ENCODE measurements around the gene LPGAT1. TPM values are rescaled to one million over a fixed set of nuclear protein-coding genes. Genes with fewer than 3 reads are reported as not detected.

Gene LPGAT1
- total RNA-seq, 1 donor from 2014 or later, result 73.2 TPM

DNA sequence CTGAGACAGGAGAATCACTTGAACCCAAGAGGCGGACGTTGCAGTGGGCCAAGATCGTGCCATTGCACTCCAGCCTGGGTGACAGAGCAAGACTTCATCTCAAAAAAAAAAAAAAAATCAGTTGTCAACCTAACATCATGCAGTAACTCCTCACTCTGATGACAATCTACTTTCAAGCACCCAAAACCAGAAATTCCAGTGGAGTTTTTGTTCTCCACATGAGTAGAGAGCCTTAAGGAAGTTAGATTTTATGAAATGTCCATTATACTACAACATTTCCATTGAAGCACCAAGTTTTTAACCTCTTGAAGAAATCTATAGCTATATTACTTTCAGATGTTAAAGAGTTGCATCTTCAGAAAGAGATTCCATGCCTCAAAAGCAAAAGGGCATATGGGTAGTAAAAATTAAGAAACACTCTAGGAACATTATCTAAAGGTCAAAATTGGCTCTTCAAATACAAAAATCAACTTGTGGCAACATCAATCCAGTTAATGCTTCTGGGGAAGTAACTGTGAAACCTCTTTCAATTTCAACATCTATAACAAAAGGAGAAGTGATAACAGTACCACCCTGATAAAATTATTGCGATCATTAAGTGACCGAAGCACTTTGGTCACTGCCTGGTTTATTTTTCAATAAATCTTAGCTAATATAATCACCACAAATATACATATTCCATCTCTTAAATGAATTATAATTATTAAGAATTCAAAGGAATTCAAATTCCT is 7.7 kb downstream of the LPGAT1 start:
- H3K4me1 Mint-ChIP-seq (ENCODE audit: low read depth, unreplicated experiment), result peaks cover 1% of the 10 kb centered on the region
- H3K36me3 Mint-ChIP-seq (ENCODE audit: unreplicated experiment), result peaks cover 5% of the 10 kb centered on the region
- no peak overlapping the region for H3K27ac Mint-ChIP-seq (ENCODE audit: unreplicated experiment)
- TF ChIP-seq, protein P1, sequence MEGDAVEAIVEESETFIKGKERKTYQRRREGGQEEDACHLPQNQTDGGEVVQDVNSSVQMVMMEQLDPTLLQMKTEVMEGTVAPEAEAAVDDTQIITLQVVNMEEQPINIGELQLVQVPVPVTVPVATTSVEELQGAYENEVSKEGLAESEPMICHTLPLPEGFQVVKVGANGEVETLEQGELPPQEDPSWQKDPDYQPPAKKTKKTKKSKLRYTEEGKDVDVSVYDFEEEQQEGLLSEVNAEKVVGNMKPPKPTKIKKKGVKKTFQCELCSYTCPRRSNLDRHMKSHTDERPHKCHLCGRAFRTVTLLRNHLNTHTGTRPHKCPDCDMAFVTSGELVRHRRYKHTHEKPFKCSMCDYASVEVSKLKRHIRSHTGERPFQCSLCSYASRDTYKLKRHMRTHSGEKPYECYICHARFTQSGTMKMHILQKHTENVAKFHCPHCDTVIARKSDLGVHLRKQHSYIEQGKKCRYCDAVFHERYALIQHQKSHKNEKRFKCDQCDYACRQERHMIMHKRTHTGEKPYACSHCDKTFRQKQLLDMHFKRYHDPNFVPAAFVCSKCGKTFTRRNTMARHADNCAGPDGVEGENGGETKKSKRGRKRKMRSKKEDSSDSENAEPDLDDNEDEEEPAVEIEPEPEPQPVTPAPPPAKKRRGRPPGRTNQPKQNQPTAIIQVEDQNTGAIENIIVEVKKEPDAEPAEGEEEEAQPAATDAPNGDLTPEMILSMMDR (IDR thresholded peaks at IDR 0.05; ENCODE audit: partially characterized antibody, unreplicated experiment), result no peak
- no peaks in the 10 kb centered on the region for H3K9me3 Mint-ChIP-seq (ENCODE audit: unreplicated experiment)
- H3K4me3 Mint-ChIP-seq (ENCODE audit: unreplicated experiment), result no peak overlapping the region
- H3K27me3 Mint-ChIP-seq (ENCODE audit: unreplicated experiment), result no peaks in the 10 kb centered on the region
- DNase-seq, result no peak

DNA sequence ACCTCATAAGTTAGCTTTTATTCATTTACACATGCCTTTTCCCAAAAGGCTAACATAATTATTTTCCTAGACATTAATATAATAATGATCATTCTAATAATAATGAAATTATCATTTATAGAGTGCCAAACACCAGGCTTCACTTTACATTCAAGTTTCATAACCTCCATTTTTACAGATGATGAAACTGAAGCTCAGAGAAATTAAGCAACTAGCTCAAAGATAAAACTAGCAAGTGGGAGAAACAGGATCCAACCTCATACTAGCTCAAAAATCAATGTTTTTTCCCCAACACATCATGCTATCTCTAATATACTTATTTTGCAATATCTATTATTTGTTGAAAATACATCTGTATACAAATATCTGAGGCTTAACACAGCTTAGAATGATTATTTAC is 14.0 kb downstream of the LPGAT1 start:
- no peak overlapping the region for H3K27ac Mint-ChIP-seq (ENCODE audit: unreplicated experiment)

DNA sequence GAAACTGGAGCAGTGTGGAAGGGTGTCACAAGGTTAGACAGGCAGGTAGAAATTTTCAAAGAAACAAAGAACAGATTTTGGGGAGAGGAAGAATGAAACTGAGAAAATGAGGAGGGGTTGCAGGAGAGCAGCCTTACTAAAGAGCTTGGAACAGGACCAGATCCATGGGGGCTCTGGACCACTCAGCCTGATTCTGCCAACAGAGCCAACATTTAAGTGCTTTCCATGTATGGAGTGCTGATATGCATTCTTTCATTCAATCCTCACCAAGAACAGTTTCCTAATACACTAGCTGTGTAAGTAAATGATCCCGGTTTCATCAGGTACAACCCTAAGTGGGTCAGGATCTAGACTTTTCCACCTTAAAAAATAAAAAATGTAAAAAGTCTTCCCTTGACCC is 16.2 kb downstream of the LPGAT1 start:
- TF ChIP-seq, protein P1 (IDR thresholded peaks at IDR 0.05; ENCODE audit: partially characterized antibody, unreplicated experiment), result no peak
- no peaks in the 10 kb centered on the region for H3K27me3 Mint-ChIP-seq (ENCODE audit: unreplicated experiment)
- no peak for DNase-seq
- no peaks in the 10 kb centered on the region for H3K9me3 Mint-ChIP-seq (ENCODE audit: unreplicated experiment)
- no peak overlapping the region for H3K27ac Mint-ChIP-seq (ENCODE audit: unreplicated experiment)
- H3K4me1 Mint-ChIP-seq (ENCODE audit: low read depth, unreplicated experiment), result no peaks in the 10 kb centered on the region
- H3K36me3 Mint-ChIP-seq (ENCODE audit: unreplicated experiment), result peaks cover 14% of the 10 kb centered on the region
- H3K4me3 Mint-ChIP-seq (ENCODE audit: unreplicated experiment), result no peak overlapping the region

More for the DNA sequence above, 14.0 kb downstream of the LPGAT1 start:
- Mint-ChIP-seq H3K36me3 (ENCODE audit: unreplicated experiment) (peaks cover 5% of the 10 kb centered on the region), H3K9me3 (ENCODE audit: unreplicated experiment) (no peaks in the 10 kb centered on the region), H3K4me3 (ENCODE audit: unreplicated experiment) (no peak overlapping the region), H3K4me1 (ENCODE audit: low read depth, unreplicated experiment) (no peaks in the 10 kb centered on the region), H3K27me3 (ENCODE audit: unreplicated experiment) (no peaks in the 10 kb centered on the region)
- TF ChIP-seq, protein P1 (IDR thresholded peaks at IDR 0.05; ENCODE audit: partially characterized antibody, unreplicated experiment), result no peak
- no peak for DNase-seq

DNA sequence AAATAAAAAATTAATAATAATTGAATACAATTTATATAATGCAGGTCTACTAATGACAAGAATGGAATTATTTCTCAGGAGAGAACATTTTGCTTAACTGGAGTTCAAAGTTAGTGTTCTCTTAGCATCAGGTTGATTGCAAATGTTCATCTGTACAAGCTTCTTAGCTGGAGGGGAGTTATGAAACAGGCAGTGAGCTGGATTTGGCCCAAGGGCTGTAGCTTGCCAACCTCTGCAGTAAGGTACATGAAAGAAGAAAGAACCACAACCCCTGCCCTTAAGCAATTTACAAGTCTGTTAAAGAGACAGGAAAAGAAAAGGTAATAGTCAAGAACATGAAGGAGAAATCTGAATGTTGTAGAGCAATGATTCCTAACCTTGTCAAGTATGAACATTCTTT is 17.0 kb downstream of the LPGAT1 start:
- TF ChIP-seq, protein P1 (IDR thresholded peaks at IDR 0.05; ENCODE audit: partially characterized antibody, unreplicated experiment), result no peak
- no peaks in the 10 kb centered on the region for H3K4me1 Mint-ChIP-seq (ENCODE audit: low read depth, unreplicated experiment)
- peaks cover 17% of the 10 kb centered on the region for H3K36me3 Mint-ChIP-seq (ENCODE audit: unreplicated experiment)
- no peaks in the 10 kb centered on the region for H3K27me3 Mint-ChIP-seq (ENCODE audit: unreplicated experiment)
- DNase-seq, result no peak
- H3K27ac Mint-ChIP-seq (ENCODE audit: unreplicated experiment), result no peak overlapping the region
- no peaks in the 10 kb centered on the region for H3K9me3 Mint-ChIP-seq (ENCODE audit: unreplicated experiment)
- no peak overlapping the region for H3K4me3 Mint-ChIP-seq (ENCODE audit: unreplicated experiment)

DNA sequence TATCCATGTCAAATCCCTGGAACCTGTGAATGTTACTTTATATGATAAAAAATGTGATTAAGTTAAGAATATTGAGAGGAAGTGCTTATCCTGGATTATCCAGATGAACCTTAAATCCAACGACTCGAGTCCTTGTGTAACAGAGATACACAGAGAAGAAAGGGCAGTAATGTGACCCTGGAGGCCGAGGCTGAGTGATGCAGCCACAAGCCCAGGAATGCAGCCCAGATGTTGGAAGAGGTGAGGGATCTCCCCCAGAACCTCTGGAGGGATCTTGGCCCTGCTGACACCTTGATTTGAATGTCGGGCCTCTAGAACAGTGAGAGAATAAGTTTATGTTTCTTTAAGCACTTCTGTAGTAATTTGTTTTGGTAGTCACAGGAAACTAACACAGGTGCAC is 18.0 kb downstream of the LPGAT1 start:
- no peak overlapping the region for H3K27ac Mint-ChIP-seq (ENCODE audit: unreplicated experiment)
- DNase-seq, result no peak
- H3K4me1 Mint-ChIP-seq (ENCODE audit: low read depth, unreplicated experiment), result no peaks in the 10 kb centered on the region
- no peaks in the 10 kb centered on the region for H3K27me3 Mint-ChIP-seq (ENCODE audit: unreplicated experiment)
- TF ChIP-seq, protein P1 (IDR thresholded peaks at IDR 0.05; ENCODE audit: partially characterized antibody, unreplicated experiment), result no peak
- peaks cover 17% of the 10 kb centered on the region for H3K36me3 Mint-ChIP-seq (ENCODE audit: unreplicated experiment)
- H3K9me3 Mint-ChIP-seq (ENCODE audit: unreplicated experiment), result no peaks in the 10 kb centered on the region
- no peak overlapping the region for H3K4me3 Mint-ChIP-seq (ENCODE audit: unreplicated experiment)

Measured in glutamatergic neuron (in vitro differentiated cells).